GM06990 (cell line): ENCODE measurements around the gene MKLN1.

ENCODE experiments used
- DNase-seq: peaks from one replicate; pipeline ENCODE4 v3.0.0-alpha.2; 2011; ENCODE audit not compliant: insufficient read length; ENCODE audit errors: extremely low read depth
- H3K27me3 ChIP-seq: replicated peaks from 2 replicates; pipeline ENCODE4 v1.6.0; 2011; ENCODE audit warnings: low read length; ENCODE audit not compliant: control insufficient read depth, insufficient read depth
- H3K36me3 ChIP-seq: 2 replicates; pipeline ENCODE4 v1.5.1; 2011; ENCODE audit warnings: low read length; ENCODE audit not compliant: control insufficient read depth, insufficient read depth
- H3K4me3 ChIP-seq: replicated peaks from 2 replicates; pipeline ENCODE4 v1.5.1; 2011; ENCODE audit warnings: low read depth, mild to moderate bottlenecking, control low read depth, low read length
- TF ChIP-seq, protein P1 (sequence below): IDR thresholded peaks from 2 replicates; pipeline ENCODE4 v1.5.1; 2011; ENCODE audit warnings: low read length, control low read depth, mild to moderate bottlenecking, inconsistent platforms; ENCODE audit not compliant: insufficient read depth, poor library complexity, severe bottlenecking

Gene MKLN1

DNA sequence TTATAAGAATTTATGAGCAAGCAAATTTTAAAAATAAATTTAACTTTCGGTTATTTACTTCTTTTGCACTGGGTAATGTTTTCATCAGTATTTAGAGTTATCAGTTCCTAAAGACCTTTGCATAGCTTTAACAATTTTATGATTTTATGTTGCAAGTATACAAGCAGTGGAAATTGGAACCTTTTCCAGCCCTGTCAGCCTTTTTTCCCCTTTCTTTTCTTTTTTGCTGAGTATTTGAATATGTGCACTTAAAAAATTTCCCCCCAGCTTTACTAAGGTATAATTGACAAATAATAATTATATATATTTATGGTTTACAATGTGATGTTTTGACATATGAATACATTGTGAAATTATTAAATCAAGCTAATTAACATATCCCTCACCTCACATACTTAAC lies 62.6 kb downstream of the MKLN1 start:
- no peaks in the 10 kb centered on the region for H3K27me3 ChIP-seq
- H3K36me3 ChIP-seq = no peaks in the 10 kb centered on the region; the same call in 1 of the 2 replicates
- TF ChIP-seq, protein P1, sequence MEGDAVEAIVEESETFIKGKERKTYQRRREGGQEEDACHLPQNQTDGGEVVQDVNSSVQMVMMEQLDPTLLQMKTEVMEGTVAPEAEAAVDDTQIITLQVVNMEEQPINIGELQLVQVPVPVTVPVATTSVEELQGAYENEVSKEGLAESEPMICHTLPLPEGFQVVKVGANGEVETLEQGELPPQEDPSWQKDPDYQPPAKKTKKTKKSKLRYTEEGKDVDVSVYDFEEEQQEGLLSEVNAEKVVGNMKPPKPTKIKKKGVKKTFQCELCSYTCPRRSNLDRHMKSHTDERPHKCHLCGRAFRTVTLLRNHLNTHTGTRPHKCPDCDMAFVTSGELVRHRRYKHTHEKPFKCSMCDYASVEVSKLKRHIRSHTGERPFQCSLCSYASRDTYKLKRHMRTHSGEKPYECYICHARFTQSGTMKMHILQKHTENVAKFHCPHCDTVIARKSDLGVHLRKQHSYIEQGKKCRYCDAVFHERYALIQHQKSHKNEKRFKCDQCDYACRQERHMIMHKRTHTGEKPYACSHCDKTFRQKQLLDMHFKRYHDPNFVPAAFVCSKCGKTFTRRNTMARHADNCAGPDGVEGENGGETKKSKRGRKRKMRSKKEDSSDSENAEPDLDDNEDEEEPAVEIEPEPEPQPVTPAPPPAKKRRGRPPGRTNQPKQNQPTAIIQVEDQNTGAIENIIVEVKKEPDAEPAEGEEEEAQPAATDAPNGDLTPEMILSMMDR = no peak
- no peak for DNase-seq
- no peak overlapping the region for H3K4me3 ChIP-seq

DNA sequence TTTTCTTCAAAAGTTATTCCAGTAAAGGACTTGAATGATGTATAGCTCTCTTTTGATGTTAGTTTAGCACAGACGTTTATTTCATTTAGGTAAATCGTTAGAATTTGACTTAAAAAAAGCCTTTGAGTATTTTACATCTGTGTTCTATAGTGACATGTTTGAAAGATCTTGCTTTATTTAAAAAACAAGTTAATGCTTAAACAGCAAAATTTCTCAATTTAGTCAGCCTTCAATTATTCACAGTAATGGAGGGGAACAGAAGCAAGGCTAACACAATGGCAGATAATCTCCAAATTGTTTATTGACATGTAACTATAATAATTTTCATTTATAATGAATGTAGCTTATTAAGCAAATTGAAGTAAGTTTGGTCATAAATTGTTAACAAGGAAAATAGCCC lies 63.5 kb downstream of the MKLN1 start:
- H3K4me3 ChIP-seq = no peak overlapping the region
- TF ChIP-seq, protein P1 = no peak
- DNase-seq = no peak
- no peaks in the 10 kb centered on the region; the same call in 1 of the 2 replicates for H3K36me3 ChIP-seq
- H3K27me3 ChIP-seq = no peaks in the 10 kb centered on the region

DNA sequence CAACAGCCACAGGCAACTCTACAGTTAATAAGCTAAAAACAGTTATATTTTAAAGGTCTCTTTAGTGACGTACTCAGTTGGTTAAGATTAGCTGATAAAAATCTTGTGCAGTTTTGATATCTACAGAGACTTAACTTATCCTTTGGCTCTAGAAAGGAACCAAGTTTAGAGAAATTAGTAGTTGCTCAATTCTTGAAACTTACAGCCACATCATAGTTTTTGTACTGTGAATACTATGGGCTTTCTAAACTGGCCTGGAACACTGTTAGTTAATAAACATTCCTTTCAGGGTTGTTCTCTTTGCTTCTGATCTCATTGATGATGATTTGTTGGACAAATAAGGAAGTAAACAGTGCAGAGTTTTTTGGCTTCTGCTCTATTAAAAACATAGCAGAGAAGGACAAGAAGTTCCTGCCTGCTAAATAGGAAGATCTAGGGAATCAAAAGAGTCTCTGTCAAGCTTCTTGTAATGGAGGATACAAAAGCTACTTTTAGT lies 73.1 kb downstream of the MKLN1 start:
- Histone ChIP-seq H3K36me3 (no peaks in the 10 kb centered on the region), H3K4me3 (no peak overlapping the region), H3K27me3 (no peaks in the 10 kb centered on the region)
- TF ChIP-seq, protein P1 = no peak
- no peak for DNase-seq

DNA sequence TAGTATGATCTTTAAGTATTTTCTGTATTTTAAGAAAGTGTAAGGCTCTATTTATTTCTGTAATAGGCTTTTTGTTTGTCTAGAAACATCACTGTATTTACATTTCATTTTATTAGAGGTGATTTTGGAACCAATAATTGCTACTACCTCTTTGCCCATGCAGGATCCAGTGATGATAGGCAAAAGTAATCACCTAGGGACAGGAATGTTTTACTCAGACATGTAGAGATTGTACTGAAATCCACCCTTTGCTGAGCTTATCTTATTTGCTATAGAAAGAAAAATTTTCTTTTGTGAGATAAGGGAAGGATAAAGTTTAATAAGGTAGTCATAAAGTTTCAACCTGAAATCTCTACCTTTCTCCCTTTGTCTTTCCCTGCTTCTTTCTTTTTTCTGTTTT lies 73.5 kb downstream of the MKLN1 start:
- TF ChIP-seq, protein P1 = no peak
- no peaks in the 10 kb centered on the region for H3K36me3 ChIP-seq
- no peak for DNase-seq
- H3K27me3 ChIP-seq = no peaks in the 10 kb centered on the region
- H3K4me3 ChIP-seq = no peak overlapping the region

DNA sequence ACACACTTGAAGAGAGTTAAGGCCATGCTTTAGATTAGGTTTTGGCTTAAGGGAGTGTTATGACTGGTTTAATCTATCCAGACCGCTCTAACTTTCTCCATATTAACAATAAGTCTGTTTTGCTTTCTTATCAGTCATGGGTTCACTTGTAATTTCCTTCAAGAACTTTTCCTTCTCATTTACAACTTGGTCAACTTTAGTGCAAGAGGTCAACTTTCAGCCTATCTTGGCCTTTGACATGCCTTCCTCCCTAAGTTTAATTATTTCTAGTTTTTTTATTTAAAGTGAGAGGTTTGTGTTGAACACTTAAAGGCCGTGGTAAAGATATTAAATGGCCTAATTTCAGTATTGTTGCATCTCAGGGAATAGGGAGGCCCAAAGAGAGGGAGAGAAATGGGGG lies 75.6 kb downstream of the MKLN1 start:
- DNase-seq = no peak
- H3K27me3 ChIP-seq = no peaks in the 10 kb centered on the region
- H3K4me3 ChIP-seq = no peak overlapping the region
- no peaks in the 10 kb centered on the region for H3K36me3 ChIP-seq
- TF ChIP-seq, protein P1 = no peak
